D341Med (cell line): Measurements from ENCODE around the gene LNP1.
"Not testable (repeated sequence)": the region's sequence is repeated elsewhere in the genome, so short reads cannot be mapped to it uniquely, and the experiment has no call there.

Experiments
- DNase-seq: peaks from one replicate; pipeline ENCODE4 v3.0.0; 2012; ENCODE audit warnings: low spot score

Gene LNP1

GRCh38 chr3:100429187-100429716 lies 27.9 kb downstream of the LNP1 start:
- no peak for DNase-seq

GRCh38 chr3:100436951-100437350 lies 35.6 kb downstream of the LNP1 start:
- DNase-seq: no peak

DNA sequence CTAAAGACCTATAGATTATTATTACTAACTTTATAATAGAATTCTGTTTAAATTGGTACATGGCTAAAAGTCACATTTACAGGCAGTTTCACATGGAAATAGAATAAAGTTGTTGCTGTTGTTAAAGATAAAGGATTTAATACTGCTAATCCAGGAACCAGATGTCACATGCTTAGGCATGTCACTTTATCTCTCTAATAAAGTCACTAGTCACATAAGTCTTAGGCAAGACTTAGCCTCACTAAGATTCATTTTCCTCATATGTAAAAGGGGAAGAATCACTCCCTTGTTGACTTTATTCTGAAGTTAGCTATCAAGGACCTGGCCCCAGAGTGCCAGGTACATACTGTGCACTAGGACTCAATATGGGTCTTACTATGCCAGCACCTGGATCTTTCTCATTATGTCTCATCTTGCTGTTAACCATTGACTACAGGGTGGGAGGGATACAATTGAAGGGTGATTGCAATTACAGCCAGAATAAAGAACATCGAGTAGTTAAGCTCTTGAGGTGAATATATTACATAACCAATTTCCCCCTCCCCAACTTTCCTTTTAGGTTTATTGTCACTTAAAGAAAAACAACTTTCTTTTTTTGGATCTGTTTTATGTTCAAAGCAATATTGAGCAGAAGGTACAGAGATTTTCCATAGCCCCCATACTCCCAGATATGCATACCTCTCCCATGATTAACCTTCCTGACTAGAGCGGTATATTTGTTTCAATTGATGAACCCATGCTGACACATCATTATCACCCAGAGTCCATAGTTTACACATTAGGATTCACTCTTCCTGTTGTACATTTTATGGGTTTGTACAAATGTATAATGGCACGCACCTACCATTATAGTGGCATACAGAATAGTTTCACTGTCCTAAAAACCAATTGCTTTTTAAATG lies 36.6 kb downstream of the LNP1 start:
- DNase-seq: no peak

- DNase-seq: no peak
These were observed 37.3 kb downstream of the LNP1 start for GRCh38 chr3:100438623-100438974.

- DNase-seq: no peak
These were observed 39.6 kb downstream of the LNP1 start for GRCh38 chr3:100440895-100441294.

GRCh38 chr3:100443690-100444089 lies 42.4 kb downstream of the LNP1 start:
- DNase-seq: no peak

GRCh38 chr3:100447067-100447466 lies 45.7 kb downstream of the LNP1 start:
- not testable (repeated sequence) for DNase-seq

DNA sequence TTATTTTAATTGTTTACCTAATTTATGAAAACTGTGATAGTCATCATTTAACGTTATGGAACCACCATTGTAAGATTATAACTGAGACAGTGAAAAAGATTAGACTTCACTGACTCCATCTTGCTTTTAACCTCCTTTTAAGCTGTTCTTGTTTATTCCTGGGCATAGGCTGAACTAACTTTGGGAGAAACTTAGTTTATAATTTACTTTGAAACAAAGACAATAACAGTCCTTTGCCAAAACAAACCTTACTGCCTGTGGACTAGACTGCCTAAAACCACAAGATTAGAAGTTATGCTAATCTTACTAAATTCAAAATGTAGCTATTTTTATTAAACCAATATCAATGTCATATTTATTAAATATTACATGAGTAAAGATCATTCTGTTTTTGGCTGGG lies 46.7 kb downstream of the LNP1 start:
- DNase-seq: no peak

DNA sequence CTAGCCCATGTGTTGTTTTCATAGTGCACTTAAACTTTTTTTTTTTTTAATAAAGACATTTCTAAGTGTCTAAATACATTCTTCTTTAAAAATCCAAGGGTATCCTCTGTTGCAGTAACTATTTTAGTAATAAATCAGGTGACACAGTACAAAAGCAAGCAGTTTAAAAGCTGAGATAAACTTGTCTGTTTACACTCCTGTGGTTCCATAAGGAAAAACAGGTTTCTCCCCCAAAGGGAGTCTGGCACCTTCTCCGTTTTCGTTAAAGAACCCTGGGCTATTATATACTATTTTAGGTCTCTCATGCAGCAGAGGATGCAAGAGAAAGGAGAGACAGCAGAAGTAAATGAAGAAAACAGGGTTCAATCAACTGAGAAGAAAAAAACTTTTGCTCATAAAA lies 47.9 kb downstream of the LNP1 start:
- DNase-seq: no peak

- no peak for DNase-seq
These were observed 53.3 kb downstream of the LNP1 start for GRCh38 chr3:100454677-100455076.

- no peak for DNase-seq
These were observed 54.7 kb downstream of the LNP1 start for GRCh38 chr3:100455841-100456550.

GRCh38 chr3:100456745-100457144 lies 55.4 kb downstream of the LNP1 start:
- no peak for DNase-seq

DNA sequence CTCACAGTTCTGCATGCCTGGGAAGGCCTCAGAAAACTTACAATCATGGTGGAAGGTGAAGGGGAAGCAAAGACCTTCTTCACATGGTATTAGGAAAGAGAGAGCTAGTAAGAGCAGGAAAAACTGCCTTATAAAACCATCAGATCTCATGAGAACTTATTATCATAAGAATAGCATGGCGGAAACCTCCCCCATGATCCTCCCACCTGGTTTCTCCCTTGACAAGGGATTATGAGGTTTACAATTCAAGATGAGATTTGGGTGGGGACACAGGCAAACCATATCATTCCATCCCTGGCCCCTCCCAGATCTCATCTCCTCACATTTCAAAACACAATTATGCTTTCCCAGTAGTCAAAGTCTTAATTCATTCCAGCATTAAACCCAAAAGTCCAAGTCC lies 56.5 kb downstream of the LNP1 start:
- no peak for DNase-seq

DNA sequence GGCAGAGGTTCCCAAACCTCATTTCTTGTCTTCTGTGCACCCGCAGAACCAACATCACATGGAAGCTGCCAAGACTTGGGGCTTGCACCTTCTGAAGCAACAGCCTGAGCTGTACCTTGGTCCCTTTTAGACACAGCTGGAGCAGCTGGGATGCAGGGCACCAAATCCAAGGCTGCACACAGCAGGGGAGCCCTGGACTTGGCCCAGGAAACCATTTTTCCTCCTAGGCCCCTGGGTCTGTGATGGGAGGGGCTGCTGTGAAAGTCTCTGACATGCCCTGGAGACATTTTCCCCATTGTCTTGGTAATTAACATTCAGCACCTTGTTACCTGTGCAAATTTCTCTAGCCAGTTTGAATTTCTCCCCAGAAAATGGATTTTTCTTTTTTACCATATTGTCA lies 57.5 kb downstream of the LNP1 start:
- DNase-seq: no peak

- DNase-seq: peak; percentile 63
These were observed 61.7 kb downstream of the LNP1 start for GRCh38 chr3:100463002-100463401.

- DNase-seq: no peak
These were observed 62.4 kb downstream of the LNP1 start for GRCh38 chr3:100463646-100464155.

GRCh38 chr3:100465892-100466777 lies 64.8 kb downstream of the LNP1 start:
- DNase-seq: no peak

DNA sequence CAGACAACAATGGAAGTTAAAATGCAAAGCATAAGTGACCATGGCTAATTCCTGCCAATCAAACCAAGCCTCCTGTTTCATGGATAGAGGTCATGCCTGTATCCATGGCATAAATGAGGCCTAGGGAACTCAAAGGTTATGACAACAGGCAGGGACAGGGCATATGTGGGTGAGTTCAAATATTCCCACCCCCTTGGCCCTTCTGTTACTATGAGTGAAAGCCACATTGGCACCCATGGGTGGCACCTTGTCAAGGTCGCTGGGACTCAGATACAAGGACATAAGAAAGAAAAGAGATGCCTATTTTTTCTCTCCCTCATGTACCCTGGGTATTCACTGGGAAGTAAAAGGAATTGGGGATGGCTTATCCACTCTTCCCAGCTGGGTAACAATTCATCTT lies 65.8 kb downstream of the LNP1 start:
- no peak for DNase-seq

DNA sequence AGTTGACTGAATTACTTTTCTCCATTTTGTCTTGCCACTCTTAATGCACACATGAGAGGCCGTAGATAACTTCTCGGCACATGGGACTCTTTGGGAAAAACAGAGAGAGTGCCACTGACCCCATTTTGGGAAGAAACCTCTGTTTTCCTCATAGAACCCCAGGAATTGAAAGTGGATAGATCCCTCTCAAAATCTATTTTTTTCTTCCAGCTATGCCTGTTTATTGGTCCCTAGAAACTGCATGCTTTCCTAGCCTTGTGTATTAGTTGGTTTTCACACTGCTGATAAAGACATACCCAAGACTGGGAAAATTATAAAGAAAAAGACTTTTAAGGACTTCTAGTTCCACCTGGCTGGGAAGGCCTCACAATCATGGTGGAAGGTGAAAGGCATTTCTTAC lies 67.3 kb downstream of the LNP1 start:
- no peak for DNase-seq

DNA sequence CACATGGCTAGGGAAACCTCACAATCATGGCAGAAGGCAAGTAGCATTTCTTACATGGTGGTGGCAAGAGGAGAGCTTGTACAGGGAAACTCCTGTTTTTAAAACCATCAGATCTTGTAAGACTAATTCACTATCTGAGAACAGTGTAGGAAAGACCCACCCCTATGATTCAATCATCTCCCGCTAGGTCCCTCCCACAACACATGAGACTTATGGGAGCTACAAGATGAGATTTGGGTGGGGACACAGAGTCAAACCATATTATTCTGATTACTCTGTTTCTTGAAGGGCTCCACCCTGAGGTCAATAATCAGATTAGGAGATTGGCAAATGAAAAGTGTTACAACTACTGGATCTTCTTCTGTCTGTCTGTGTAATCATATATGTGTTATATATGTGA lies 69.6 kb downstream of the LNP1 start:
- no peak for DNase-seq

GRCh38 chr3:100471444-100471843 lies 70.1 kb downstream of the LNP1 start:
- DNase-seq: no peak

DNA sequence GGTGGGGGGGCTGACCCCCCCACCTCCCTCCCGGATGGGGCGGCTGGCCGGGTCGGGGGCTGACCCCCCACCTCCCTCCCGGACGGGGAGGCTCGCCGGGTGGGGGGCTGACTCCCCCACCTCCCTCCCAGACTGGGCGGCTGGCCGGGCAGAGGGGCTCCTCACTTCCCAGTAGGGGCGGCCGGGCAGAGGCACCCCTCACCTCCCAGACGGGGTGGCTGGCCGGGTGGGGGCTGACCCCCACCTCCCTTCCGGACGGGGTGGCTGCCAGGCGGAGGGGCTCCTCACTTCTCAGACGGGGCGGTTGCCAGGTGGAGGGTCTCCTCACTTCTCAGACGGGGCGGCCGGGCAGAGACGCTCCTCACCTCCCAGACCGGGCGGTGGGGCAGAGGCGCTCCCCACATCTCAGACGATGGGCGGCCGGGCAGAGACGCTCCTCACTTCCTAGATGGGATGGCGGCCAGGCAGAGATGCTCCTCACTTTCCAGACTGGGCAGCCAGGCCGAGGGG lies 76.6 kb downstream of the LNP1 start:
- not testable (repeated sequence) for DNase-seq
